ENCODE measurements around the gene CACNA2D4. TPM values are rescaled to one million over a fixed set of nuclear protein-coding genes. Genes with fewer than 3 reads are reported as not detected.

Gene CACNA2D4
- total and polyA plus RNA-seq, 2 of the 13 experiments (the other 11 are each of a cell fraction or from before 2014, with no cell fraction given), result 14.2 to 136 TPM

DNA sequence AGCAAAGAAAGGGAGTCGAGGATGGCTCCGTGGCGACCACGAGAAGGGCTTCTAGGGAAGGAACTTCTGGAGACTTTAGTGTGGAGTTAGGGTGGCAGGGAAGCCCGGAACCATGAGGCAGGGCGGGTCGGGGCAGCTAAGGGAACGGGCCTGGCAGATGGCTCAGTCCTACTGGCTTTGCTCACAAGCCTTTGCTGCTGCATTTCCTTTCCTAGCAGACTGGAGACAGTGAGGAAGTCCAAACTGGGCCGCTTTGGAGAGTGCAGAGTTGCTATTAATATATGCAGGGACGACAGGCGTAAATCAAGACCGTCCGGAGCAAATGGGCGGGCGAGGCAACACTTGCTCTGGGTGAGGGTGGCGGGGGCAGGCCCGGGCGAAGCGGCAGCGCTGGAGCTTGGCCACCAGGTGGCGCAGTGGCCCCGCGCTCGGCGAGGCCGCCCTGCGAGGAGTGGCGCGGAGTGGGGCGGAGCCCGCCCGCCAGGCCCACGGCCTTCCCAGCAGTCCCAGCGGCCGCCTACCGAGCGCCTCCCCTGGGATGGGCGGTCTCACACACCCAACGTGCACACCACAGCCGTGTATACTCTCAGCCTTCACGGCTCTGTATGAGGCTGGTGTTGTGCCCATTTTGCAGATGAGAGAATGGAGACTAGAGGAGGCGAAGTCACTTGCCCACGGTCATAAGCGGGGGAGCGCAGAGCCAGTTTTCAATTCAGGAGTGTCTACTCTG, 122.5 kb downstream of the CACNA2D4 start (continued):
- TF ChIP-seq ZNF329 (CRISPR knock-in tag; IDR thresholded peaks at IDR 0.05; ENCODE audit: low read depth) (0 out of 2 replicates have a peak, but pooled peaks have one; percentile 65), ZNF3 (CRISPR knock-in tag; IDR thresholded peaks at IDR 0.05) (no peak), ZNF382 (CRISPR knock-in tag; IDR thresholded peaks at IDR 0.05; ENCODE audit: borderline replicate concordance) (no peak), SKI (IDR thresholded peaks at IDR 0.05; ENCODE audit: partially characterized antibody) (no peak), ZKSCAN8 (CRISPR knock-in tag; IDR thresholded peaks at IDR 0.05; ENCODE audit: borderline replicate concordance) (no peak), DNMT1 (CRISPR knock-in tag; IDR thresholded peaks at IDR 0.05) (peak; percentile 89; the same call in 1 of the 2 replicates), ZNF260 (CRISPR knock-in tag; IDR thresholded peaks at IDR 0.05; ENCODE audit: borderline replicate concordance, low read depth) (no peak), MXI1 (IDR thresholded peaks at IDR 0.05; ENCODE audit: borderline replicate concordance, low read depth, low read length) (no peak)
- TF ChIP-seq, protein P1, sequence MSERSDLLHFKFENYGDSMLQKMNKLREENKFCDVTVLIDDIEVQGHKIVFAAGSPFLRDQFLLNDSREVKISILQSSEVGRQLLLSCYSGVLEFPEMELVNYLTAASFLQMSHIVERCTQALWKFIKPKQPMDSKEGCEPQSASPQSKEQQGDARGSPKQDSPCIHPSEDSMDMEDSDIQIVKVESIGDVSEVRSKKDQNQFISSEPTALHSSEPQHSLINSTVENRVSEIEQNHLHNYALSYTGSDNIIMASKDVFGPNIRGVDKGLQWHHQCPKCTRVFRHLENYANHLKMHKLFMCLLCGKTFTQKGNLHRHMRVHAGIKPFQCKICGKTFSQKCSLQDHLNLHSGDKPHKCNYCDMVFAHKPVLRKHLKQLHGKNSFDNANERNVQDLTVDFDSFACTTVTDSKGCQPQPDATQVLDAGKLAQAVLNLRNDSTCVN (CRISPR knock-in tag; IDR thresholded peaks at IDR 0.05; ENCODE audit: borderline replicate concordance), result no peak
- TF ChIP-seq, protein P2, sequence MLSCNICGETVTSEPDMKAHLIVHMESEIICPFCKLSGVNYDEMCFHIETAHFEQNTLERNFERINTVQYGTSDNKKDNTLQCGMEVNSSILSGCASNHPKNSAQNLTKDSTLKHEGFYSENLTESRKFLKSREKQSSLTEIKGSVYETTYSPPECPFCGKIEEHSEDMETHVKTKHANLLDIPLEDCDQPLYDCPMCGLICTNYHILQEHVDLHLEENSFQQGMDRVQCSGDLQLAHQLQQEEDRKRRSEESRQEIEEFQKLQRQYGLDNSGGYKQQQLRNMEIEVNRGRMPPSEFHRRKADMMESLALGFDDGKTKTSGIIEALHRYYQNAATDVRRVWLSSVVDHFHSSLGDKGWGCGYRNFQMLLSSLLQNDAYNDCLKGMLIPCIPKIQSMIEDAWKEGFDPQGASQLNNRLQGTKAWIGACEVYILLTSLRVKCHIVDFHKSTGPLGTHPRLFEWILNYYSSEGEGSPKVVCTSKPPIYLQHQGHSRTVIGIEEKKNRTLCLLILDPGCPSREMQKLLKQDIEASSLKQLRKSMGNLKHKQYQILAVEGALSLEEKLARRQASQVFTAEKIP (CRISPR knock-in tag; IDR thresholded peaks at IDR 0.05; ENCODE audit: borderline replicate concordance), result no peak
- TF ChIP-seq, protein P3, sequence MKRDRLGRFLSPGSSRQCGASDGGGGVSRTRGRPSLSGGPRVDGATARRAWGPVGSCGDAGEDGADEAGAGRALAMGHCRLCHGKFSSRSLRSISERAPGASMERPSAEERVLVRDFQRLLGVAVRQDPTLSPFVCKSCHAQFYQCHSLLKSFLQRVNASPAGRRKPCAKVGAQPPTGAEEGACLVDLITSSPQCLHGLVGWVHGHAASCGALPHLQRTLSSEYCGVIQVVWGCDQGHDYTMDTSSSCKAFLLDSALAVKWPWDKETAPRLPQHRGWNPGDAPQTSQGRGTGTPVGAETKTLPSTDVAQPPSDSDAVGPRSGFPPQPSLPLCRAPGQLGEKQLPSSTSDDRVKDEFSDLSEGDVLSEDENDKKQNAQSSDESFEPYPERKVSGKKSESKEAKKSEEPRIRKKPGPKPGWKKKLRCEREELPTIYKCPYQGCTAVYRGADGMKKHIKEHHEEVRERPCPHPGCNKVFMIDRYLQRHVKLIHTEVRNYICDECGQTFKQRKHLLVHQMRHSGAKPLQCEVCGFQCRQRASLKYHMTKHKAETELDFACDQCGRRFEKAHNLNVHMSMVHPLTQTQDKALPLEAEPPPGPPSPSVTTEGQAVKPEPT (CRISPR knock-in tag; IDR thresholded peaks at IDR 0.05; ENCODE audit: low read depth), result 0 out of 2 replicates have a peak, but pooled peaks have one; percentile 78
- TF ChIP-seq, protein P4, sequence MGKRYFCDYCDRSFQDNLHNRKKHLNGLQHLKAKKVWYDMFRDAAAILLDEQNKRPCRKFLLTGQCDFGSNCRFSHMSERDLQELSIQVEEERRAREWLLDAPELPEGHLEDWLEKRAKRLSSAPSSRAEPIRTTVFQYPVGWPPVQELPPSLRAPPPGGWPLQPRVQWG (CRISPR knock-in tag; IDR thresholded peaks at IDR 0.05; ENCODE audit: borderline replicate concordance, low read depth), result no peak
- TF ChIP-seq, protein P5, sequence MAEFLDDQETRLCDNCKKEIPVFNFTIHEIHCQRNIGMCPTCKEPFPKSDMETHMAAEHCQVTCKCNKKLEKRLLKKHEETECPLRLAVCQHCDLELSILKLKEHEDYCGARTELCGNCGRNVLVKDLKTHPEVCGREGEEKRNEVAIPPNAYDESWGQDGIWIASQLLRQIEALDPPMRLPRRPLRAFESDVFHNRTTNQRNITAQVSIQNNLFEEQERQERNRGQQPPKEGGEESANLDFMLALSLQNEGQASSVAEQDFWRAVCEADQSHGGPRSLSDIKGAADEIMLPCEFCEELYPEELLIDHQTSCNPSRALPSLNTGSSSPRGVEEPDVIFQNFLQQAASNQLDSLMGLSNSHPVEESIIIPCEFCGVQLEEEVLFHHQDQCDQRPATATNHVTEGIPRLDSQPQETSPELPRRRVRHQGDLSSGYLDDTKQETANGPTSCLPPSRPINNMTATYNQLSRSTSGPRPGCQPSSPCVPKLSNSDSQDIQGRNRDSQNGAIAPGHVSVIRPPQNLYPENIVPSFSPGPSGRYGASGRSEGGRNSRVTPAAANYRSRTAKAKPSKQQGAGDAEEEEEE (CRISPR knock-in tag; IDR thresholded peaks at IDR 0.05; ENCODE audit: borderline replicate concordance), result no peak
- TF ChIP-seq, protein P6, sequence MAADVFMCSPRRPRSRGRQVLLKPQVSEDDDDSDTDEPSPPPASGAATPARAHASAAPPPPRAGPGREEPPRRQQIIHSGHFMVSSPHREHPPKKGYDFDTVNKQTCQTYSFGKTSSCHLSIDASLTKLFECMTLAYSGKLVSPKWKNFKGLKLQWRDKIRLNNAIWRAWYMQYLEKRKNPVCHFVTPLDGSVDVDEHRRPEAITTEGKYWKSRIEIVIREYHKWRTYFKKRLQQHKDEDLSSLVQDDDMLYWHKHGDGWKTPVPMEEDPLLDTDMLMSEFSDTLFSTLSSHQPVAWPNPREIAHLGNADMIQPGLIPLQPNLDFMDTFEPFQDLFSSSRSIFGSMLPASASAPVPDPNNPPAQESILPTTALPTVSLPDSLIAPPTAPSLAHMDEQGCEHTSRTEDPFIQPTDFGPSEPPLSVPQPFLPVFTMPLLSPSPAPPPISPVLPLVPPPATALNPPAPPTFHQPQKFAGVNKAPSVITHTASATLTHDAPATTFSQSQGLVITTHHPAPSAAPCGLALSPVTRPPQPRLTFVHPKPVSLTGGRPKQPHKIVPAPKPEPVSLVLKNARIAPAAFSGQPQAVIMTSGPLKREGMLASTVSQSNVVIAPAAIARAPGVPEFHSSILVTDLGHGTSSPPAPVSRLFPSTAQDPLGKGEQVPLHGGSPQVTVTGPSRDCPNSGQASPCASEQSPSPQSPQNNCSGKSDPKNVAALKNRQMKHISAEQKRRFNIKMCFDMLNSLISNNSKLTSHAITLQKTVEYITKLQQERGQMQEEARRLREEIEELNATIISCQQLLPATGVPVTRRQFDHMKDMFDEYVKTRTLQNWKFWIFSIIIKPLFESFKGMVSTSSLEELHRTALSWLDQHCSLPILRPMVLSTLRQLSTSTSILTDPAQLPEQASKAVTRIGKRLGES (CRISPR knock-in tag; IDR thresholded peaks at IDR 0.05; ENCODE audit: borderline replicate concordance), result no peak
- TF ChIP-seq, protein P7, sequence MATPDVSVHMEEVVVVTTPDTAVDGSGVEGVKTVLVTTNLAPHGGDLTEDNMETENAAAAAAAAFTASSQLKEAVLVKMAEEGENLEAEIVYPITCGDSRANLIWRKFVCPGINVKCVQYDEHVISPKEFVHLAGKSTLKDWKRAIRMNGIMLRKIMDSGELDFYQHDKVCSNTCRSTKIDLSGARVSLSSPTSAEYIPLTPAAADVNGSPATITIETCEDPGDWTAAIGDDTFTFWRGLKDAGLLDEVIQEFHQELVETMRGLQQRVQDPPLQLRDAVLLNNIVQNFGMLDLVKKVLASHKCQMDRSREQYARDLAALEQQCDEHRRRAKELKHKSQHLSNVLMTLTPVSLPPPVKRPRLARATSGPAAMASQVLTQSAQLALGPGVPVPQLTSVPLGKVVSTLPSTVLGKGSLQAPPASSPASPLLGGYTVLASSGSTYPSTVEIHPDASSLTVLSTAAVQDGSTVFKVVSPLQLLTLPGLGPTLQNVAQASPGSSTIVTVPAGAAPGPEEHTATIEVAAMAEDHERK (CRISPR knock-in tag; IDR thresholded peaks at IDR 0.05; ENCODE audit: low read depth), result no peak
